IgD-negative memory B cell (primary cell): ENCODE results near the gene TMED1. TPM values are rescaled to one million over a fixed set of nuclear protein-coding genes. Genes with fewer than 3 reads are reported as not detected.
A peak's percentile ranks its signal among the peaks of the same experiment; 100 is the strongest.

Experiments used
- H3K27ac Mint-ChIP-seq, 3 donors: one replicate each; pipeline ENCODE4 v1.8.0; 2020 to 2022; ENCODE audit warnings: mild to moderate bottlenecking in 3 of 3, mixed read lengths in 3 of 3, moderate library complexity in 1 of 3
- H3K27me3 Mint-ChIP-seq: one replicate; pipeline ENCODE4 v1.8.0; 2021; ENCODE audit warnings: mixed read lengths
- H3K36me3 Mint-ChIP-seq: one replicate; pipeline ENCODE4 v1.8.0; 2020; ENCODE audit warnings: mild to moderate bottlenecking, mixed read lengths
- H3K4me1 Mint-ChIP-seq, 3 donors: one replicate each; pipeline ENCODE4 v1.8.0; 2020 to 2022; ENCODE audit warnings: mixed read lengths in 3 of 3, mild to moderate bottlenecking in 1 of 3
- H3K4me3 Mint-ChIP-seq, 4 donors: one replicate each; pipeline ENCODE4 v1.8.0; 2020 to 2022; ENCODE audit warnings: mild to moderate bottlenecking in 4 of 4, mixed read lengths in 4 of 4, moderate library complexity in 3 of 4
- H3K9me3 Mint-ChIP-seq, 3 donors: one replicate each; pipeline ENCODE4 v1.8.0; 2020 to 2021; ENCODE audit warnings: mixed read lengths in 3 of 3, mild to moderate bottlenecking in 1 of 3
- polyA plus RNA-seq: library from polyadenylated mRNA; unstranded; fragments of 300-500 nt; fragmentation: Illumina TruSeq; gene quantifications from one replicate; pipeline ENCODE4 v1.2.3, GENCODE V29; 2021

TMED1 gene
- polyA plus RNA-seq, 1 donor from 2014 or later, result 26.9 TPM

- Mint-ChIP-seq H3K4me1 (peaks cover 10 to 18% (median 10%) of the 10 kb centered on the region in 3 donors), H3K36me3 (peaks cover 2% of the 10 kb centered on the region), H3K4me3 (peak overlapping the region in 1 of 4 donors; percentile 78), H3K27me3 (no peaks in the 10 kb centered on the region), H3K27ac (peak overlapping the region in 2 of 3 donors; percentile 63 to 92), H3K9me3 (no peaks in the 10 kb centered on the region)
Observed at GRCh38 chr19:10796653-10797052, 39.4 kb downstream of the TMED1 start.

- no peaks in the 10 kb centered on the region for H3K9me3 Mint-ChIP-seq
- no peak overlapping the region for H3K4me3 Mint-ChIP-seq
- peaks cover 0 to 7% (median 4%) of the 10 kb centered on the region in 3 donors for H3K4me1 Mint-ChIP-seq
- H3K27me3 Mint-ChIP-seq, result no peaks in the 10 kb centered on the region
- H3K27ac Mint-ChIP-seq, result no peak overlapping the region
- peaks cover 4% of the 10 kb centered on the region for H3K36me3 Mint-ChIP-seq
Observed at GRCh38 chr19:10789866-10790265, 46.1 kb downstream of the TMED1 start.

GRCh38 chr19:10788146-10788545 is 47.9 kb downstream of the TMED1 start:
- Mint-ChIP-seq H3K27me3 (no peaks in the 10 kb centered on the region), H3K36me3 (peaks cover 6% of the 10 kb centered on the region), H3K9me3 (no peaks in the 10 kb centered on the region), H3K4me1 (peaks cover 9 to 13% (median 9%) of the 10 kb centered on the region in 3 donors), H3K4me3 (no peak overlapping the region), H3K27ac (no peak overlapping the region)

- H3K9me3 Mint-ChIP-seq, result no peaks in the 10 kb centered on the region
- H3K36me3 Mint-ChIP-seq, result peaks cover 10% of the 10 kb centered on the region
Observed at GRCh38 chr19:10784257-10784656, 51.8 kb downstream of the TMED1 start.

GRCh38 chr19:10782795-10783194 is 53.2 kb downstream of the TMED1 start:
- Mint-ChIP-seq H3K9me3 (no peaks in the 10 kb centered on the region), H3K4me3 (no peak overlapping the region), H3K4me1 (peaks cover 9 to 21% (median 17%) of the 10 kb centered on the region in 3 donors), H3K36me3 (peaks cover 8% of the 10 kb centered on the region), H3K27ac (no peak overlapping the region), H3K27me3 (no peaks in the 10 kb centered on the region)

More at GRCh38 chr19:10784257-10784656, 51.8 kb downstream of the TMED1 start:
- H3K4me3 Mint-ChIP-seq, result peak overlapping the region in 1 of 4 donors; percentile 22
- H3K27me3 Mint-ChIP-seq, result no peaks in the 10 kb centered on the region
- peak overlapping the region in 1 of 3 donors; percentile 22 for H3K27ac Mint-ChIP-seq
- peaks cover 9 to 19% (median 17%) of the 10 kb centered on the region in 3 donors for H3K4me1 Mint-ChIP-seq

Other genes with a start within 250 kb of the TMED1 start
- not detected for gene AP1M2, start 248.9 kb downstream of the TMED1 start, polyA plus RNA-seq
- 332 TPM for gene SLC44A2, start 210.7 kb downstream of the TMED1 start, polyA plus RNA-seq
- gene ILF3, start 181.9 kb downstream of the TMED1 start, polyA plus RNA-seq, result 106 TPM
- gene QTRT1, start 134.8 kb downstream of the TMED1 start, polyA plus RNA-seq, result 53.5 TPM
- 109 TPM for gene DNM2, start 118.1 kb downstream of the TMED1 start, polyA plus RNA-seq
- 6.5 TPM for gene C19orf38, start 12.2 kb upstream of the TMED1 start, polyA plus RNA-seq
- 1.4 TPM for gene CARM1, start 35.3 kb upstream of the TMED1 start, polyA plus RNA-seq
- 10.2 TPM for gene YIPF2, start 92.4 kb upstream of the TMED1 start, polyA plus RNA-seq
- gene TIMM29, start 92.6 kb upstream of the TMED1 start, polyA plus RNA-seq, result 31.1 TPM
- 18.5 TPM for gene SMARCA4, start 124.8 kb upstream of the TMED1 start, polyA plus RNA-seq